ENCODE data around the gene NDE1.

NDE1 gene

DNA sequence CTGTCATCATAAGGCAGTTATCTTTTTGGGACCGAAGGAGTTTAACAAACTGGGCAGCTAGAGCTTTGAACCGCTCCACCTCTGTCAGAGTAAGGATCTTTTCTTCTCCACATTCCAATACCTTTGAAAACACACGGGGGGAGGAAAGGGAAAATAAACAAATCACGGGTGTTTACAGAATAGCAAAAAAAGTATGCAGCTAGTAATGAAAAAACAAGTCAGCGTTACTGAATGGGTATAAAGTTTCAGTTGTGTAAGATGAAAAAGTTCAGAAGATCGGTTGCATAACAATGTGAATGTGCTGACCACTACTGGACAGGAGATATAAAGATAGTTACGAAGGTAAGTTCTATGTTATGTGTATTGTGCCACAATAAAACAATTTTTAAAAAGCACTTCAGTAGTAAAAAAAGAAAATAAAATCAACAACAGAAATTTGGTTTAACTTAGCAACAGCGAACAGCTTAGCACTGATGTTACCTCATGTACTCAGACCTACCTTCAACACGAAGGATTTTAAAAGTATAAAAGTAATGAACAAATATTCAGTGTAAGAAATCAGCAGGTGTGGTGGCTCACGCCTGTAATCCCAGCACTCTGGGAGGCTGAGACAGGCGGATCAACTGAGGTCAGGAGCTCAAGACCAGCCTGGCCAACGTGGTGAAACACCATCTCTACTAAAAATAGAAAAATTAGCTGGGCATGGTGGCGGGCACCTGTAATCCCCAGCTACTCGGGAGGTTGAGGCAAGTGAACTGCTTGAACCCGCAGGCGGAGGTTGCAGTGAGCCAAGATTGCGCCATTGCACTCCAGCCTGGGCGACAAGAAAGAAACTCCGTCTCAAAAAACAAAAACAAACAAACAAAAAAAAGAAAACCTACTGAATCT lies 41.4 kb upstream of the NDE1 start:
- TF ChIP-seq TAF1 (IDR thresholded peaks at IDR 0.05; ENCODE audit: low read depth): no peak
- TF ChIP-seq RAD21 (IDR thresholded peaks at IDR 0.05; ENCODE audit: low read depth): no peak
- no peak for TF ChIP-seq TCF12 (IDR thresholded peaks at IDR 0.05; ENCODE audit: low read depth)
- no peak for TF ChIP-seq NFIC (IDR thresholded peaks at IDR 0.05)
- TF ChIP-seq, protein P1, sequence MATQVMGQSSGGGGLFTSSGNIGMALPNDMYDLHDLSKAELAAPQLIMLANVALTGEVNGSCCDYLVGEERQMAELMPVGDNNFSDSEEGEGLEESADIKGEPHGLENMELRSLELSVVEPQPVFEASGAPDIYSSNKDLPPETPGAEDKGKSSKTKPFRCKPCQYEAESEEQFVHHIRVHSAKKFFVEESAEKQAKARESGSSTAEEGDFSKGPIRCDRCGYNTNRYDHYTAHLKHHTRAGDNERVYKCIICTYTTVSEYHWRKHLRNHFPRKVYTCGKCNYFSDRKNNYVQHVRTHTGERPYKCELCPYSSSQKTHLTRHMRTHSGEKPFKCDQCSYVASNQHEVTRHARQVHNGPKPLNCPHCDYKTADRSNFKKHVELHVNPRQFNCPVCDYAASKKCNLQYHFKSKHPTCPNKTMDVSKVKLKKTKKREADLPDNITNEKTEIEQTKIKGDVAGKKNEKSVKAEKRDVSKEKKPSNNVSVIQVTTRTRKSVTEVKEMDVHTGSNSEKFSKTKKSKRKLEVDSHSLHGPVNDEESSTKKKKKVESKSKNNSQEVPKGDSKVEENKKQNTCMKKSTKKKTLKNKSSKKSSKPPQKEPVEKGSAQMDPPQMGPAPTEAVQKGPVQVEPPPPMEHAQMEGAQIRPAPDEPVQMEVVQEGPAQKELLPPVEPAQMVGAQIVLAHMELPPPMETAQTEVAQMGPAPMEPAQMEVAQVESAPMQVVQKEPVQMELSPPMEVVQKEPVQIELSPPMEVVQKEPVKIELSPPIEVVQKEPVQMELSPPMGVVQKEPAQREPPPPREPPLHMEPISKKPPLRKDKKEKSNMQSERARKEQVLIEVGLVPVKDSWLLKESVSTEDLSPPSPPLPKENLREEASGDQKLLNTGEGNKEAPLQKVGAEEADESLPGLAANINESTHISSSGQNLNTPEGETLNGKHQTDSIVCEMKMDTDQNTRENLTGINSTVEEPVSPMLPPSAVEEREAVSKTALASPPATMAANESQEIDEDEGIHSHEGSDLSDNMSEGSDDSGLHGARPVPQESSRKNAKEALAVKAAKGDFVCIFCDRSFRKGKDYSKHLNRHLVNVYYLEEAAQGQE (IDR thresholded peaks at IDR 0.05; ENCODE audit: low read depth): no peak

DNA sequence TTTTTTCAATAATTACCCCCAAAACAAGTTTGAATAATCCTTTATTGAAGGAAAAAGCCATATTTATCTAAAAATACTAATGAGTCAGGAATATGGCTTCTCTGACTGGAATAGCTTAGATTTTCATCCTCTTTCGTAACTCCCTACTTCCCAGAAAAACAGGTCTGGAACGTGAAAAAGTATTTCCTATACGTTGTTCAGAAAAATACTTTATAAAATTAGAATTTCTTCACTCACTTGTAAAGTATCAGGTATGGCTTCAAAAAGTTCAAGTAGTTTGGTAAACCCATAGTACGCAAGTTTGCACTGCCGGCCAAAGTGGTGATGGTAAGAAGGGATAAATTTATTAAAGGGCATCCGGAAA lies 40.8 kb upstream of the NDE1 start:
- TF ChIP-seq FOXM1 (IDR thresholded peaks at IDR 0.05; ENCODE audit: borderline replicate concordance, low read depth): no peak
- no peak for TF ChIP-seq EP300 (IDR thresholded peaks at IDR 0.05; ENCODE audit: borderline replicate concordance)
- no peak for TF ChIP-seq TEAD4 (IDR thresholded peaks at IDR 0.05)
- TF ChIP-seq, protein P2, sequence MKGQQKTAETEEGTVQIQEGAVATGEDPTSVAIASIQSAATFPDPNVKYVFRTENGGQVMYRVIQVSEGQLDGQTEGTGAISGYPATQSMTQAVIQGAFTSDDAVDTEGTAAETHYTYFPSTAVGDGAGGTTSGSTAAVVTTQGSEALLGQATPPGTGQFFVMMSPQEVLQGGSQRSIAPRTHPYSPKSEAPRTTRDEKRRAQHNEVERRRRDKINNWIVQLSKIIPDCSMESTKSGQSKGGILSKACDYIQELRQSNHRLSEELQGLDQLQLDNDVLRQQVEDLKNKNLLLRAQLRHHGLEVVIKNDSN (IDR thresholded peaks at IDR 0.05): no peak
- no peak for TF ChIP-seq CREB1 (IDR thresholded peaks at IDR 0.05; ENCODE audit: low read depth)
- no peak for TF ChIP-seq ZBTB7A (IDR thresholded peaks at IDR 0.05; ENCODE audit: low read depth)
- no peak for TF ChIP-seq TAF1 (IDR thresholded peaks at IDR 0.05; ENCODE audit: low read depth)
- TF ChIP-seq TCF12 (IDR thresholded peaks at IDR 0.05; ENCODE audit: low read depth): no peak
- no peak for TF ChIP-seq NFIC (IDR thresholded peaks at IDR 0.05)
- no peak for TF ChIP-seq CEBPB (IDR thresholded peaks at IDR 0.05)

DNA sequence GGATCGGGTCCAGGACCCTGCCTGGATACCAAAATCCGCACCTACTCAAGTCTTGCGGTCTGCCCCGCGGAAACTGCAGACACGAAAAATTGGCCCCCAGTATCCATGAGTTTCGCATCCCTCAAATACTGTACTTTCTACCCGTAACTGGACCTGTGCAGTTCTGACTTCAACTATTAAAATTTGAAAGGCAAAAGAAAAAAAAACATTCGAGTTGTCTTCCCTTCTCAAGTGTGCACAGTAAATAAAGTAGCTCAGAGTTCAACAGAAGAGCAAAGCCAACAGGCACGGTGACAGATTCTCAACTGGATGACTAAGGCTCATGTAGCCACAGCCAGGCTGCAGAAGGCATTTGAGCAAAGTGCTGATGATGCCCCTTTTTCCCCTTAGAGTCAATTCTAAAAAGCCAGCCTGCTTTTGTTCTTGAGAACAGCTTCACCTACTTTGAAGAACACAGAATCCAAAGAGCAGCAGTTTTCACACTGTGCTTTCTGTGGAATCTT lies 39.6 kb upstream of the NDE1 start:
- TF ChIP-seq RAD21 (IDR thresholded peaks at IDR 0.05; ENCODE audit: low read depth) (no peak), NFIC (IDR thresholded peaks at IDR 0.05) (no peak)

DNA sequence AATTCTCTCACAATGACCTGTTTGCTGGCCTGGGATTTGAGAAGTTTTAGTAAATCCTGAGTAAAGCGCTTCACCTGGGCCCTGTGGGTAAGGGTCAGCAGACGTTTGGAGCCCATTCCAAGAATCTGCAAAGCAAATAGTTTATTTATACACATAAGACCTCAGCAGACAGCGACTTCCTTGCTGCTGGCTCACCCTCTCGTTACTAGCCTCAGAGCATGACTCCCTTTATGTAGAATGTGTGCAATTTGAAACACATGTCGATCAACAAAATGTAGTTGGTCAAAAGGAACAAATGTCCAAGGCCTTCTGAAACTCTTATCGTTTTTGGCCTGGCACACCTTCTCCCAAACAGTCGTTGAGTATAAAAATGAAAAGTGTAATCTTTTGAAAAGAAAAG lies 38.4 kb upstream of the NDE1 start:
- TF ChIP-seq CREB1 (IDR thresholded peaks at IDR 0.05; ENCODE audit: low read depth) (no peak), CEBPB (IDR thresholded peaks at IDR 0.05) (no peak), FOXM1 (IDR thresholded peaks at IDR 0.05; ENCODE audit: borderline replicate concordance, low read depth) (no peak)
- TF ChIP-seq, protein P2 (IDR thresholded peaks at IDR 0.05): no peak

DNA sequence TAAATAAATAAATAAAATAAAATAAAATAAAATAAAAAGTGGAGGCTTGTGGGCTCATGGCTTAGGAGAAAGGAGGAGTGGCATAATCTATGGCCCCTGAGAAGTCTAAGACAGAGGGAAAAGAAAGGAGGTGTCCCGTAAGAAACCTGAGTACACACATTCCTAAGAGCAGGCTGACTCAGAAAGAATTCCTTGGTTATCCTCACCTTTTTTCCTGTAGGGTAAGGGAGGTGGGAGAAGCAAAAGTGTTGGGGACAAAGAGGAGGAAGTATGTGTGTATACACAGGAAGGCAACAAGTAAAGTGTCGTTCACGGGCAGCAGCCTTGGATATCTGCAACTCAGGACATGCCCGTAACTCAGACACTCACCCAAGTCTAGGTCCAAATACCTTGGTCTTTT lies 36.4 kb upstream of the NDE1 start:
- TF ChIP-seq EP300 (IDR thresholded peaks at IDR 0.05; ENCODE audit: borderline replicate concordance): no peak
- no peak for TF ChIP-seq CEBPB (IDR thresholded peaks at IDR 0.05)
- TF ChIP-seq FOXM1 (IDR thresholded peaks at IDR 0.05; ENCODE audit: borderline replicate concordance, low read depth): no peak
- TF ChIP-seq, protein P2 (IDR thresholded peaks at IDR 0.05): no peak
- TF ChIP-seq ZBTB7A (IDR thresholded peaks at IDR 0.05; ENCODE audit: low read depth): no peak
- TF ChIP-seq TEAD4 (IDR thresholded peaks at IDR 0.05): no peak
- TF ChIP-seq NFIC (IDR thresholded peaks at IDR 0.05): no peak
- TF ChIP-seq RAD21 (IDR thresholded peaks at IDR 0.05; ENCODE audit: low read depth): no peak
- no peak for TF ChIP-seq TAF1 (IDR thresholded peaks at IDR 0.05; ENCODE audit: low read depth)
- no peak for TF ChIP-seq EGR1 (IDR thresholded peaks at IDR 0.05)
- TF ChIP-seq, protein P3, sequence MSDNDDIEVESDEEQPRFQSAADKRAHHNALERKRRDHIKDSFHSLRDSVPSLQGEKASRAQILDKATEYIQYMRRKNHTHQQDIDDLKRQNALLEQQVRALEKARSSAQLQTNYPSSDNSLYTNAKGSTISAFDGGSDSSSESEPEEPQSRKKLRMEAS (IDR thresholded peaks at IDR 0.05): no peak
- TF ChIP-seq YY1 (IDR thresholded peaks at IDR 0.05; ENCODE audit: low read depth): no peak
- TF ChIP-seq, protein P1 (IDR thresholded peaks at IDR 0.05; ENCODE audit: low read depth): no peak

DNA sequence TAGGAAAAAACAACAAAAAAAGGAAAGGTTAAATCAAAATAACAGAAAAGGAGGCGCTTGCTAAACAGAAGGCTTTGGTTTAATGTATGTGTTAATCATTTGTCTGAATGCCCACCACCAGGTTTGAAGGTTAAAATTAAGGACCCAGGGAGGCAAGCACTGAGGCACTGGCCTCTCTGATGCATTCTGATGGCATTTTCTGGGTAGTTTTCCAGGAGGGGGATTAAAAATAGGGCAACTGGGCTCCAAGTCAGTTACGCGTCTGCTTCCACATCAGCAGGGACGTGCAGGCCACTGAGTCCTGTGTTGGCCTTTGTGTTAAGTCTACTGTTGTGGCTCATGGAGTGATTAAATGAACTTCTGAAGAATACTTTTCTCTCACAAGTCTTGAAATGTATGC lies 34.0 kb upstream of the NDE1 start:
- TF ChIP-seq, protein P1 (IDR thresholded peaks at IDR 0.05; ENCODE audit: low read depth): no peak
- TF ChIP-seq RAD21 (IDR thresholded peaks at IDR 0.05; ENCODE audit: low read depth) (no peak), TEAD4 (IDR thresholded peaks at IDR 0.05) (no peak), NFIC (IDR thresholded peaks at IDR 0.05) (no peak), FOXM1 (IDR thresholded peaks at IDR 0.05; ENCODE audit: borderline replicate concordance, low read depth) (no peak), YY1 (IDR thresholded peaks at IDR 0.05; ENCODE audit: low read depth) (no peak), CEBPB (IDR thresholded peaks at IDR 0.05) (no peak), CREB1 (IDR thresholded peaks at IDR 0.05; ENCODE audit: low read depth) (no peak), EP300 (IDR thresholded peaks at IDR 0.05; ENCODE audit: borderline replicate concordance) (no peak), TCF12 (IDR thresholded peaks at IDR 0.05; ENCODE audit: low read depth) (no peak), TAF1 (IDR thresholded peaks at IDR 0.05; ENCODE audit: low read depth) (no peak), ZBTB7A (IDR thresholded peaks at IDR 0.05; ENCODE audit: low read depth) (no peak), EGR1 (IDR thresholded peaks at IDR 0.05) (no peak)
- TF ChIP-seq, protein P2 (IDR thresholded peaks at IDR 0.05): no peak
- TF ChIP-seq, protein P3 (IDR thresholded peaks at IDR 0.05): no peak
